NB4 (cell line): Measurements from ENCODE around the gene AIG1.

ENCODE experiments used
- POLR2A ChIP-seq: IDR thresholded peaks from 2 replicates; pipeline ENCODE4 v1.6.1; 2011; ENCODE audit warnings: mild to moderate bottlenecking; ENCODE audit not compliant: insufficient read length; ENCODE audit errors: extremely low read depth
- TF ChIP-seq, protein P1 (sequence below): IDR thresholded peaks from one replicate; pipeline ENCODE4 v1.5.1; 2012; ENCODE audit warnings: low read depth, low read length
- TF ChIP-seq, protein P2 (sequence below): IDR thresholded peaks from 2 replicates; pipeline ENCODE4 v1.6.1; 2011; ENCODE audit warnings: low read depth, low read length

DNA sequence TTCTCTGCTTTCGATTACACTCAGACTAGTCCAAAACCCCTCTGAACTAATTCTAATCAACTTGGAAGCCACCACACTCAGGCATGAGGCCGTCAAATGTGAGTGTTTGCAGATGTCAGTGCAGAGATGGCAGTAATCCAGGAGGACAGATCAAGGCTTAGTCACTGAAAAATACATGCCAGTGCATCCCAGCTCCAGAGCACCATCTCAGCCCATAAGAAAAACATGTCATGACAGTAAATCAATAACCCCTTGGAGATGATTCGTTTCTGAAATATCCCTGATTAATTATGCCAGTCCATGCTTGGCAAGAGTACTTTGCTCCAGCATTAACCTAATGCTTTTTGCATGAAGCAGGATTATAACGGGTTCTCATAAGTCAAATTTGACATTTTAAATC lies 210.3 kb downstream of the AIG1 start:
- TF ChIP-seq, protein P1, sequence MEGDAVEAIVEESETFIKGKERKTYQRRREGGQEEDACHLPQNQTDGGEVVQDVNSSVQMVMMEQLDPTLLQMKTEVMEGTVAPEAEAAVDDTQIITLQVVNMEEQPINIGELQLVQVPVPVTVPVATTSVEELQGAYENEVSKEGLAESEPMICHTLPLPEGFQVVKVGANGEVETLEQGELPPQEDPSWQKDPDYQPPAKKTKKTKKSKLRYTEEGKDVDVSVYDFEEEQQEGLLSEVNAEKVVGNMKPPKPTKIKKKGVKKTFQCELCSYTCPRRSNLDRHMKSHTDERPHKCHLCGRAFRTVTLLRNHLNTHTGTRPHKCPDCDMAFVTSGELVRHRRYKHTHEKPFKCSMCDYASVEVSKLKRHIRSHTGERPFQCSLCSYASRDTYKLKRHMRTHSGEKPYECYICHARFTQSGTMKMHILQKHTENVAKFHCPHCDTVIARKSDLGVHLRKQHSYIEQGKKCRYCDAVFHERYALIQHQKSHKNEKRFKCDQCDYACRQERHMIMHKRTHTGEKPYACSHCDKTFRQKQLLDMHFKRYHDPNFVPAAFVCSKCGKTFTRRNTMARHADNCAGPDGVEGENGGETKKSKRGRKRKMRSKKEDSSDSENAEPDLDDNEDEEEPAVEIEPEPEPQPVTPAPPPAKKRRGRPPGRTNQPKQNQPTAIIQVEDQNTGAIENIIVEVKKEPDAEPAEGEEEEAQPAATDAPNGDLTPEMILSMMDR = no peak
- TF ChIP-seq, protein P2, sequence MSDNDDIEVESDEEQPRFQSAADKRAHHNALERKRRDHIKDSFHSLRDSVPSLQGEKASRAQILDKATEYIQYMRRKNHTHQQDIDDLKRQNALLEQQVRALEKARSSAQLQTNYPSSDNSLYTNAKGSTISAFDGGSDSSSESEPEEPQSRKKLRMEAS = no peak
- no peak for TF ChIP-seq POLR2A
